ENCODE data around the gene EPDR1.
A peak's percentile ranks its signal among the peaks of the same experiment; 100 is the strongest.

Gene EPDR1

DNA sequence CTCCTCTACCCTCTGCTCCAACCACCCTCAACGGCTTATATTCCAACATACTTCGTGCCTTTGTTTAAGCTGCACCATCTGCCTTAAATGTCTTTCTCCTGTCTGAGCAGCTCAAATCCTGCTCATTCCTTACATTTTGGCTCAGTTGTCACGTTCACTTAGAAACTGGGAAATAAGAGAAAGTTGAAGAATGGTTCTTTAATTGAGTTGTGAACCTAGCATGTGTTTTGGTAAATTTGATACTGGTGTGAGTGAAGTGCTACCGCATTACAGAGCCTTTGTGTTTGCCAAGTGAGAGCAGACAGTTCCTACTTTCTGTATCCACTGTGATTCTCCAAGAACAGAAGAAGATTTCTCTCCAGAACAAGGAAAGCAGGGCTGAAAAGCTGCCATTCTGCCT, 54.3 kb downstream of the EPDR1 start:
- Histone ChIP-seq H3K27me3 (ENCODE audit: control insufficient read depth in 2 of 2, insufficient read depth in 2 of 2, low read length in 2 of 2) (no peaks in the 10 kb centered on the region), H3K36me3 (ENCODE audit: control insufficient read depth in 2 of 2, insufficient read depth in 2 of 2, low read length in 2 of 2) (no peaks in the 10 kb centered on the region), H3K4me3 (ENCODE audit: low read length in 2 of 2) (no peak overlapping the region)

GRCh38 chr7:37977243-37977642, 56.8 kb downstream of the EPDR1 start:
- no peaks in the 10 kb centered on the region for H3K27me3 ChIP-seq (ENCODE audit: control insufficient read depth in 2 of 2, insufficient read depth in 2 of 2, low read length in 2 of 2)

More for the DNA sequence above, 54.3 kb downstream of the EPDR1 start:
- H3K9ac ChIP-seq (ENCODE audit: low read depth in 1 of 2, low read length in 2 of 2), result no peak overlapping the region
- no peaks in the 10 kb centered on the region for H3K9me3 ChIP-seq (ENCODE audit: control insufficient read depth in 2 of 2, low read length in 2 of 2)
- H3K27ac ChIP-seq (ENCODE audit: low read depth in 2 of 2, low read length in 2 of 2), result no peak overlapping the region
- no peaks in the 10 kb centered on the region for H3K4me1 ChIP-seq (ENCODE audit: control insufficient read depth in 2 of 2, insufficient read depth in 2 of 2, low read length in 2 of 2)

DNA sequence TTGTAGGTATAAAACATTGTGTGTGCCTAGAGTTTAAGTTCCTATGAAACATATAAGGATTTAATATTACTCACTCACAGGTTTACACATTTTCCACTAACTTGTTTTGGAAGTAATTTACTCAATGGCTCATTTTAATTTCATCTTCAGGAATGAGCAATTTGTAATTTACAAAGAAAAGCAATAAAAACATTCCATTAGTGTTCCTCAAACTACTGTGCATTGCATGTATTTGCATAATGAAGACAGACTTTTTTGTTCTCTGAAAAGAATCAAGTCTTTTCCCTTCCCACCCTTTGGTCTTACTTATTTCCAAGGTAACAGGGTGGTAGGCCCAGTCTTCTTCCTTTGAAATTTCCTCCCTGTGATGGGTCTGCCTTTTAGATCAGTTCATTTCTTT, 61.2 kb downstream of the EPDR1 start:
- no peaks in the 10 kb centered on the region for H3K9me3 ChIP-seq (ENCODE audit: control insufficient read depth in 2 of 2, low read length in 2 of 2)
- no peaks in the 10 kb centered on the region for H3K27me3 ChIP-seq (ENCODE audit: control insufficient read depth in 2 of 2, insufficient read depth in 2 of 2, low read length in 2 of 2)
- H3K9ac ChIP-seq (ENCODE audit: low read depth in 1 of 2, low read length in 2 of 2), result no peak overlapping the region
- H3K27ac ChIP-seq (ENCODE audit: low read depth in 2 of 2, low read length in 2 of 2), result no peak overlapping the region
- H3K36me3 ChIP-seq (ENCODE audit: control insufficient read depth in 2 of 2, insufficient read depth in 2 of 2, low read length in 2 of 2), result no peaks in the 10 kb centered on the region
- no peak overlapping the region for H3K4me3 ChIP-seq (ENCODE audit: low read length in 2 of 2)
- H3K4me1 ChIP-seq (ENCODE audit: control insufficient read depth in 2 of 2, insufficient read depth in 2 of 2, low read length in 2 of 2), result no peaks in the 10 kb centered on the region

More at GRCh38 chr7:37977243-37977642, 56.8 kb downstream of the EPDR1 start:
- Histone ChIP-seq H3K4me3 (ENCODE audit: low read length in 2 of 2) (no peak overlapping the region), H3K36me3 (ENCODE audit: control insufficient read depth in 2 of 2, insufficient read depth in 2 of 2, low read length in 2 of 2) (no peaks in the 10 kb centered on the region), H3K9me3 (ENCODE audit: control insufficient read depth in 2 of 2, low read length in 2 of 2) (no peaks in the 10 kb centered on the region), H3K4me1 (ENCODE audit: control insufficient read depth in 2 of 2, insufficient read depth in 2 of 2, low read length in 2 of 2) (no peaks in the 10 kb centered on the region), H3K27ac (ENCODE audit: low read depth in 2 of 2, low read length in 2 of 2) (peak overlapping the region in 1 of 2 donors; percentile 34), H3K9ac (ENCODE audit: low read depth in 1 of 2, low read length in 2 of 2) (no peak overlapping the region)

DNA sequence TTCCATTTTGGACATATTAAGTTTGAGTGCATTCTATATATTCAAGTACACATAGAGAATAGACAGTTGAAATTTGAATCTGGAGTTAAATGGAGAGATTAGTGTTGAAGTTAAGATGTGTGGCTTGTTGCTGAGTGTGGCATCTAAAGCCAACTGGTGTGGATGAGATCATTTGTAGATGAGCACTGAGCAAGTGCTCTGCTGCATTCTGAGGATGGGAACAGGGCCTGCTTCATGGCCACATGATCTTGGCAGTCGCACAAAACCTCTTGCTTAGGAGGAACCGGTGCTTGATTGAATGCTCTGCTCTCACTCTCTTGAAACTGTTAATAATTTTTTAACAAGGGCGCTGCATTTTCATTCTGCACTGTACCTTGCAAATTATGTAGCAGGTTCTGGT, 62.0 kb downstream of the EPDR1 start:
- no peak overlapping the region for H3K9ac ChIP-seq (ENCODE audit: low read depth in 1 of 2, low read length in 2 of 2)
- H3K27me3 ChIP-seq (ENCODE audit: control insufficient read depth in 2 of 2, insufficient read depth in 2 of 2, low read length in 2 of 2), result no peaks in the 10 kb centered on the region
- no peak overlapping the region for H3K27ac ChIP-seq (ENCODE audit: low read depth in 2 of 2, low read length in 2 of 2)
- H3K4me1 ChIP-seq (ENCODE audit: control insufficient read depth in 2 of 2, insufficient read depth in 2 of 2, low read length in 2 of 2), result no peaks in the 10 kb centered on the region
- no peaks in the 10 kb centered on the region for H3K9me3 ChIP-seq (ENCODE audit: control insufficient read depth in 2 of 2, low read length in 2 of 2)
- H3K4me3 ChIP-seq (ENCODE audit: low read length in 2 of 2), result no peak overlapping the region
- no peaks in the 10 kb centered on the region for H3K36me3 ChIP-seq (ENCODE audit: control insufficient read depth in 2 of 2, insufficient read depth in 2 of 2, low read length in 2 of 2)

GRCh38 chr7:37984750-37985390, 64.4 kb downstream of the EPDR1 start:
- Histone ChIP-seq H3K9ac (ENCODE audit: low read depth in 1 of 2, low read length in 2 of 2) (no peak overlapping the region), H3K27me3 (ENCODE audit: control insufficient read depth in 2 of 2, insufficient read depth in 2 of 2, low read length in 2 of 2) (no peaks in the 10 kb centered on the region), H3K4me3 (ENCODE audit: low read length in 2 of 2) (no peak overlapping the region), H3K4me1 (ENCODE audit: control insufficient read depth in 2 of 2, insufficient read depth in 2 of 2, low read length in 2 of 2) (peaks cover 3% of the 10 kb centered on the region in 2 donors), H3K27ac (ENCODE audit: low read depth in 2 of 2, low read length in 2 of 2) (no peak overlapping the region), H3K9me3 (ENCODE audit: control insufficient read depth in 2 of 2, low read length in 2 of 2) (no peaks in the 10 kb centered on the region), H3K36me3 (ENCODE audit: control insufficient read depth in 2 of 2, insufficient read depth in 2 of 2, low read length in 2 of 2) (no peaks in the 10 kb centered on the region)

GRCh38 chr7:37986908-37987330, 66.5 kb downstream of the EPDR1 start:
- Histone ChIP-seq H3K36me3 (ENCODE audit: control insufficient read depth in 2 of 2, insufficient read depth in 2 of 2, low read length in 2 of 2) (no peaks in the 10 kb centered on the region), H3K27ac (ENCODE audit: low read depth in 2 of 2, low read length in 2 of 2) (peak overlapping the region in 1 of 2 donors; percentile 56), H3K4me1 (ENCODE audit: control insufficient read depth in 2 of 2, insufficient read depth in 2 of 2, low read length in 2 of 2) (peaks cover 3% of the 10 kb centered on the region in 2 donors)

DNA sequence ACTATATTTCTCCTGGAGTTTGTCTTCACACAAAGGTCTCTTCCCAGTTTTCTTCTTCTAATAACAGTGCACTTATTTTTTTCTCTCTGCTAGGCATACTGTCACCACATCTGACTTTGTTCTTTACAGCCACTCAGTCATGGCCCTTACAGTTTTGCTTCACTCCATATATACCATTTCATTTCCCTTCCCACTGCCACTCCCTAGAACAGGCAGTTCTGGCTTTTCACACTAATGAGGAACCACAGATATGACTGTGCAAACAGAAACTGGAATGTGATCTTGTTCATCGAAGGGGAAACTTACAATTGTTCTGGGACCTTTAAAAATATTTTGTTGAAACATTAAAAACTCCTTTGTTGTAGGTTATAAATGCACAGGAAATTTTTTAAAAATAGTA, 67.3 kb downstream of the EPDR1 start:
- Histone ChIP-seq H3K27me3 (ENCODE audit: control insufficient read depth in 2 of 2, insufficient read depth in 2 of 2, low read length in 2 of 2) (no peaks in the 10 kb centered on the region), H3K4me3 (ENCODE audit: low read length in 2 of 2) (no peak overlapping the region), H3K9ac (ENCODE audit: low read depth in 1 of 2, low read length in 2 of 2) (no peak overlapping the region), H3K9me3 (ENCODE audit: control insufficient read depth in 2 of 2, low read length in 2 of 2) (no peaks in the 10 kb centered on the region), H3K27ac (ENCODE audit: low read depth in 2 of 2, low read length in 2 of 2) (peak overlapping the region; percentile 23 to 56), H3K4me1 (ENCODE audit: control insufficient read depth in 2 of 2, insufficient read depth in 2 of 2, low read length in 2 of 2) (peaks cover 3% of the 10 kb centered on the region in 2 donors), H3K36me3 (ENCODE audit: control insufficient read depth in 2 of 2, insufficient read depth in 2 of 2, low read length in 2 of 2) (no peaks in the 10 kb centered on the region)

More at GRCh38 chr7:37986908-37987330, 66.5 kb downstream of the EPDR1 start:
- Histone ChIP-seq H3K9me3 (ENCODE audit: control insufficient read depth in 2 of 2, low read length in 2 of 2) (no peaks in the 10 kb centered on the region), H3K9ac (ENCODE audit: low read depth in 1 of 2, low read length in 2 of 2) (no peak overlapping the region), H3K4me3 (ENCODE audit: low read length in 2 of 2) (no peak overlapping the region), H3K27me3 (ENCODE audit: control insufficient read depth in 2 of 2, insufficient read depth in 2 of 2, low read length in 2 of 2) (no peaks in the 10 kb centered on the region)

DNA sequence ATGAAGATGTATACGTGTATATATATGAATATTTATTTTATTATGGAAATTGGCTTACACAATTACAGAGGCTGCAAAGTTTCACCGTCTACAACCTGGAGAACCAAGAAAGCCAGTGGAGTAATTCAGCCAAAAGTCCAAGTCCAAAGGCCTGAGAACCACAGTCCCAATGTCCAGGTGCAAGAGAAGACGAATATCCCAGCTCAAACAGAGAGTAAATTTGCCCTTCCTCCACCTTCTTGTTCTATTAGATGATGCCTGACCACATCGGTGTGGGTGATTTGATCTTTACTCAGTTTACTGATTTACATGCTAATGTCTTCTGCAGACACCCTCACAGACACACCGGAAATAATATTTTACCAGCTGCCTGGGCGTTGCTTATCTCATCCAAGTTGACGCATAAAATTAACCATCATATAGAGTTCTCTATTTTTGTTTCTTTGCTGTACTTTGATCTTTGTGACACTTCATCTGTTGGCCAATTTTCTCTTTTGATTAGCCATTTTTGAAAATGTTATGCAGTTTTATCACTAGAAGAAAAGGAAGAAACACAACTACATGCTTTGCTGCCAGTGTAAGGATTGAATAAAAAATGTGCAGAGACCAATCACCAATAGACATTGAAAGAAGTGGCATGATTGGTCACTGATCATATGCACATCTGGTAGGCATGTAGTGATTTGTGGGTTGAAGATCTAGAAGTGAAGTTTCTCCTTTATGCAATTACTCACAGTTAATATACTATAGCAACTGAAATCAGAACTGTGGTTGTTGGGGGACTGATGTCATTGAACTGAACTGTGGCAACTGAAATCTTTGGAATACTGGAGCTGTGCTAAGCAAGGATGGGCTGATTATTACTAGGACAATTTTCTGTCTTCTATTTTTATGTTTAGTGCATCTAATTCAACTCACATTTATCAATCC, 68.5 kb downstream of the EPDR1 start:
- Histone ChIP-seq H3K4me1 (ENCODE audit: control insufficient read depth in 2 of 2, insufficient read depth in 2 of 2, low read length in 2 of 2) (peaks cover 3% of the 10 kb centered on the region in 2 donors), H3K9me3 (ENCODE audit: control insufficient read depth in 2 of 2, low read length in 2 of 2) (no peaks in the 10 kb centered on the region), H3K9ac (ENCODE audit: low read depth in 1 of 2, low read length in 2 of 2) (no peak overlapping the region), H3K27ac (ENCODE audit: low read depth in 2 of 2, low read length in 2 of 2) (no peak overlapping the region), H3K27me3 (ENCODE audit: control insufficient read depth in 2 of 2, insufficient read depth in 2 of 2, low read length in 2 of 2) (no peaks in the 10 kb centered on the region), H3K36me3 (ENCODE audit: control insufficient read depth in 2 of 2, insufficient read depth in 2 of 2, low read length in 2 of 2) (no peaks in the 10 kb centered on the region), H3K4me3 (ENCODE audit: low read length in 2 of 2) (no peak overlapping the region)

DNA sequence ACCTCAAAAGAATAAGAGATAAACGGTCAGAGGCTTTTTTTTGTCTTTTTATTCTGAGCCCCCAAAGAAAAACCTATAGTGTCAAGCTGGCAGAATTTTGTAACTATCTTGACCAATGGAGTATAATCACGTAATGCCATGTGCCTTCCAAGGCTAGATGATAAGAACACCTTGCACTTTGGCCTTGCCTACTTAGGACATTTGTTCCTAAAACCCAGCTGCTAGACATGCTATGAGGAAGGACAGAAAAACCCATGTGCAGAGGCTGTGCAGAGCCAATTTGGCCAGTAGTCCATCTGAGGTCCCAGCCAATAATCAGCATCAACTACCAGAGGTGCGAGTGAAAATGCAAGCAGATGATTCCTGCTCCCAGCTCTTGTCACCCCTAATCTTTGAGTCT, 69.9 kb downstream of the EPDR1 start:
- H3K4me1 ChIP-seq (ENCODE audit: control insufficient read depth in 2 of 2, insufficient read depth in 2 of 2, low read length in 2 of 2), result peaks cover 3% of the 10 kb centered on the region in 2 donors
- no peaks in the 10 kb centered on the region for H3K36me3 ChIP-seq (ENCODE audit: control insufficient read depth in 2 of 2, insufficient read depth in 2 of 2, low read length in 2 of 2)
- H3K9ac ChIP-seq (ENCODE audit: low read depth in 1 of 2, low read length in 2 of 2), result no peak overlapping the region
- H3K4me3 ChIP-seq (ENCODE audit: low read length in 2 of 2), result no peak overlapping the region
- no peak overlapping the region for H3K27ac ChIP-seq (ENCODE audit: low read depth in 2 of 2, low read length in 2 of 2)
- no peaks in the 10 kb centered on the region for H3K27me3 ChIP-seq (ENCODE audit: control insufficient read depth in 2 of 2, insufficient read depth in 2 of 2, low read length in 2 of 2)
- H3K9me3 ChIP-seq (ENCODE audit: control insufficient read depth in 2 of 2, low read length in 2 of 2), result no peaks in the 10 kb centered on the region

DNA sequence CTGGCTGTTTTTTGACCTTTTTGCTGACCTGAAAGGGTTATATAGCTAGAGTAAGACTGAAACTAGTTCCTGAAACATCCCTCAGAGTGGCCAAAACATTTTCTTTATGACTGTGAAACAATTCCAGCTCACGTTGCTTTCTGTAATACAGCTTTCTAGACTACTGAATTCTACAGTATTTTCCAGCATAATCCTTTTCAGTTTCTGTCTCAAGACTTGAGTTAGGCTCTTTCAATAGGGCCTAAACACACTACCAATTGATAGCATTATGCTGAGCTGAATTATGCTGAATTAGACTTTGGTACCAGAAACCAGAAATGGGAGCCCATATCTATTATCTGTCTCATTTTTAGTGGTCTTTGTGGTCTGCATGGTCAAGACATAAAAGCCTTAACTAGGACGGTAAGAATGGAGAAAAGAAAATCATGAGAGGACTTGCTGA, 72.6 kb downstream of the EPDR1 start:
- Histone ChIP-seq H3K27ac (ENCODE audit: low read depth in 2 of 2, low read length in 2 of 2) (no peak overlapping the region), H3K27me3 (ENCODE audit: control insufficient read depth in 2 of 2, insufficient read depth in 2 of 2, low read length in 2 of 2) (no peaks in the 10 kb centered on the region), H3K9ac (ENCODE audit: low read depth in 1 of 2, low read length in 2 of 2) (no peak overlapping the region), H3K36me3 (ENCODE audit: control insufficient read depth in 2 of 2, insufficient read depth in 2 of 2, low read length in 2 of 2) (no peaks in the 10 kb centered on the region), H3K4me1 (ENCODE audit: control insufficient read depth in 2 of 2, insufficient read depth in 2 of 2, low read length in 2 of 2) (peaks cover 0 to 3% of the 10 kb centered on the region in 2 donors), H3K4me3 (ENCODE audit: low read length in 2 of 2) (no peak overlapping the region), H3K9me3 (ENCODE audit: control insufficient read depth in 2 of 2, low read length in 2 of 2) (peaks cover 0 to 3% of the 10 kb centered on the region in 2 donors)

Data from mucosa of rectum (tissue), 2 donors.